ENCODE measurements around the gene IGBP1.

GRCh38 chrX:70139736-70140135 lies 6.5 kb downstream of the IGBP1 start:
- TF ChIP-seq CTCF (IDR thresholded peaks at IDR 0.05): no peak
- no peak for TF ChIP-seq RELA (CRISPR knock-in tag; IDR thresholded peaks at IDR 0.05; ENCODE audit: borderline replicate concordance)
- TF ChIP-seq JUN (CRISPR knock-in tag; IDR thresholded peaks at IDR 0.05): no peak
- TF ChIP-seq TEAD4 (CRISPR knock-in tag; IDR thresholded peaks at IDR 0.05): no peak
- TF ChIP-seq JAZF1 (CRISPR knock-in tag; IDR thresholded peaks at IDR 0.05): no peak
- TF ChIP-seq NFE2L1 (CRISPR knock-in tag; IDR thresholded peaks at IDR 0.05): no peak
- no peak for TF ChIP-seq CREM (CRISPR knock-in tag; IDR thresholded peaks at IDR 0.05)
- no peak for TF ChIP-seq GABPB1 (CRISPR knock-in tag; IDR thresholded peaks at IDR 0.05)
- no peak for TF ChIP-seq TCF7 (CRISPR knock-in tag; IDR thresholded peaks at IDR 0.05; ENCODE audit: low read depth)

Measured in WTC11 (cell line).